MM.1S (cell line): ENCODE measurements around the gene MED15.

ENCODE experiments used
- DNase-seq: peaks from one replicate; pipeline ENCODE4 v3.0.0-alpha.2; 2015
- H2AFZ ChIP-seq: fragments of 300-600 bp; sonication (generic); 2 replicates; pipeline ENCODE4 v1.6.0; 2016; ENCODE audit warnings: antibody characterized with exemption, low read length
- H3F3A ChIP-seq: fragments of 300-600 bp; sonication (generic); 2 replicates; pipeline ENCODE4 v1.6.1; 2016; ENCODE audit warnings: mild to moderate bottlenecking, antibody characterized with exemption, low read length, moderate library complexity, mixed read lengths; ENCODE audit not compliant: insufficient read depth
- H3K27ac ChIP-seq: fragments of 300-600 bp; sonication (generic); 2 replicates; pipeline ENCODE4 v1.5.1; 2016; ENCODE audit warnings: mild to moderate bottlenecking, low read length
- H3K27me3 ChIP-seq: fragments of 300-600 bp; sonication (generic); replicated peaks from 2 replicates; pipeline ENCODE4 v1.6.0; 2016; ENCODE audit warnings: low read length; ENCODE audit not compliant: insufficient read depth
- H3K36me3 ChIP-seq: fragments of 300-600 bp; sonication (generic); replicated peaks from 2 replicates; pipeline ENCODE4 v1.6.1; 2016; ENCODE audit warnings: mild to moderate bottlenecking, low read length, mixed read lengths; ENCODE audit not compliant: insufficient read depth
- H3K4me1 ChIP-seq: fragments of 300-600 bp; sonication (generic); 2 replicates; pipeline ENCODE4 v1.6.1; 2016; ENCODE audit warnings: low read length, mixed read lengths
- H3K4me2 ChIP-seq: fragments of 300-600 bp; sonication (generic); 2 replicates; pipeline ENCODE4 v1.6.0; 2016; ENCODE audit warnings: low read depth, low read length
- H3K4me3 ChIP-seq: fragments of 300-600 bp; sonication (generic); 2 replicates; pipeline ENCODE4 v1.5.1; 2016; ENCODE audit warnings: low read length, mixed read lengths
- H3K79me2 ChIP-seq: fragments of 300-600 bp; sonication (generic); 2 replicates; pipeline ENCODE4 v1.6.1; 2016; ENCODE audit warnings: mixed run types, low read length, mixed read lengths
- H3K9ac ChIP-seq: fragments of 300-600 bp; sonication (generic); 2 replicates; pipeline ENCODE4 v1.6.1; 2016; ENCODE audit warnings: low read length, mixed read lengths
- H3K9me2 ChIP-seq: fragments of 300-600 bp; sonication (generic); replicated peaks from 2 replicates; pipeline ENCODE4 v1.6.1; 2016; ENCODE audit warnings: mild to moderate bottlenecking, low read length, mixed read lengths; ENCODE audit not compliant: insufficient read depth
- H3K9me3 ChIP-seq: fragments of 300-600 bp; sonication (generic); replicated peaks from 2 replicates; pipeline ENCODE4 v1.6.1; 2016; ENCODE audit warnings: mild to moderate bottlenecking, low read length, mixed read lengths; ENCODE audit not compliant: insufficient read depth
- H4K20me1 ChIP-seq: fragments of 300-600 bp; sonication (generic); 2 replicates; pipeline ENCODE4 v1.6.1; 2016; ENCODE audit warnings: mild to moderate bottlenecking, low read length, moderate library complexity, mixed read lengths; ENCODE audit not compliant: insufficient read depth
- EZH2 ChIP-seq: fragments of 300-600 bp; sonication (generic); optimal IDR thresholded peaks from 2 replicates; pipeline ENCODE3; 2017; ENCODE audit warnings: low read depth, mild to moderate bottlenecking, antibody characterized with exemption, low read length, mixed read lengths
- EZH2phosphoT487 ChIP-seq: fragments of 300-600 bp; sonication (generic); IDR thresholded peaks from 2 replicates; pipeline ENCODE4 v1.6.1; 2018; ENCODE audit warnings: antibody characterized with exemption, low read length
- TF ChIP-seq, protein P1 (sequence below): fragments of 300-600 bp; sonication (generic); IDR thresholded peaks from 2 replicates; pipeline ENCODE4 v1.5.1; 2016; ENCODE audit warnings: antibody characterized with exemption, low read length, mixed read lengths

MED15 gene

DNA sequence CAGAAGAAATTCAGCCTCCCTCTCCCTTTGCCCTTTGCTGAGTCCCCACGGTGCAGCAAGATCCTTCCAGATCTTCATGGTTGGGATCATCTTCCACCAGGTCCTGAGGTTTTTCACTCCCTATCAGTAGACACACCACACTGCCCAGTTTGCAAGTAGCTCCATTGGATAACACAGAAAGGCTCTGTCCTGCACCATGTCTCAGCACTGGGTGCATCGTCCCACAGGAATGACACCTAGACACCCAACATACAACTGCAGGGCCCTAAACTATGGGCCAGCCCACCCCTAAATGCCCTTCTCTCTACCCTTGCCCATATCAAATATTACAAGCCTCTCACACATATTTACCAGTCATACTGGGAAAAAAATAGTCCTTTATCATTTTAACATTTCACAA lies 21.2 kb upstream of the MED15 start:
- no peak overlapping the region for H3K9ac ChIP-seq
- H3K9me2 ChIP-seq, result no peaks in the 10 kb centered on the region
- H3K9me3 ChIP-seq, result no peaks in the 10 kb centered on the region
- no peaks in the 10 kb centered on the region for H3K36me3 ChIP-seq
- H3K4me1 ChIP-seq, result no peaks in the 10 kb centered on the region
- DNase-seq, result no peak
- no peak overlapping the region for H3K27ac ChIP-seq
- no peaks in the 10 kb centered on the region for H3F3A ChIP-seq
- TF ChIP-seq EZH2, result no peak
- no peak for TF ChIP-seq EZH2phosphoT487
- TF ChIP-seq, protein P1, sequence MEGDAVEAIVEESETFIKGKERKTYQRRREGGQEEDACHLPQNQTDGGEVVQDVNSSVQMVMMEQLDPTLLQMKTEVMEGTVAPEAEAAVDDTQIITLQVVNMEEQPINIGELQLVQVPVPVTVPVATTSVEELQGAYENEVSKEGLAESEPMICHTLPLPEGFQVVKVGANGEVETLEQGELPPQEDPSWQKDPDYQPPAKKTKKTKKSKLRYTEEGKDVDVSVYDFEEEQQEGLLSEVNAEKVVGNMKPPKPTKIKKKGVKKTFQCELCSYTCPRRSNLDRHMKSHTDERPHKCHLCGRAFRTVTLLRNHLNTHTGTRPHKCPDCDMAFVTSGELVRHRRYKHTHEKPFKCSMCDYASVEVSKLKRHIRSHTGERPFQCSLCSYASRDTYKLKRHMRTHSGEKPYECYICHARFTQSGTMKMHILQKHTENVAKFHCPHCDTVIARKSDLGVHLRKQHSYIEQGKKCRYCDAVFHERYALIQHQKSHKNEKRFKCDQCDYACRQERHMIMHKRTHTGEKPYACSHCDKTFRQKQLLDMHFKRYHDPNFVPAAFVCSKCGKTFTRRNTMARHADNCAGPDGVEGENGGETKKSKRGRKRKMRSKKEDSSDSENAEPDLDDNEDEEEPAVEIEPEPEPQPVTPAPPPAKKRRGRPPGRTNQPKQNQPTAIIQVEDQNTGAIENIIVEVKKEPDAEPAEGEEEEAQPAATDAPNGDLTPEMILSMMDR, result no peak
- no peaks in the 10 kb centered on the region for H3K27me3 ChIP-seq
- no peaks in the 10 kb centered on the region for H4K20me1 ChIP-seq
- no peak overlapping the region for H2AFZ ChIP-seq
- H3K79me2 ChIP-seq, result 0 out of 2 replicates have a peak, but pooled peaks cover 6% of the 10 kb centered on the region
- H3K4me3 ChIP-seq, result no peak overlapping the region
- H3K4me2 ChIP-seq, result no peak overlapping the region

DNA sequence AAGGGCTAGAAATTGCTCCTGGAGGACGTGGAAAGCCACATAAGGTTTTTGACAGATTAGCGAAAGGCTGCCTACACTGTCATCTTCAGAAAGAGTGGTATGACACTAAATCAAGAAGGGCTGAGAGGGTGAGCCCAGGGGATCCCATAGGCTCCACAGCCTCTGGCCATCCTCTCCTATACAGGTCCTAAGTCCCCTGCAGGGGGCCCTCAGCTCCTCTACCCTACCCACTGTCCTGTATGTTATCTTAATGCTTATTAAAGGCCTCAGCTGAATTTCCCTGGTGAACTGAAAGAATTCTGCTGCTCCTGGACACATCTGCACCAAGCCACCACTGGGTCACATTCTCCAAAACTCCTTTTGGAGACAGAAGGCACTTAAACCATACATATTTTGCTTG lies 19.7 kb upstream of the MED15 start:
- no peak overlapping the region for H3K9ac ChIP-seq
- H3K27ac ChIP-seq, result no peak overlapping the region
- no peaks in the 10 kb centered on the region for H4K20me1 ChIP-seq
- TF ChIP-seq, protein P1, result no peak
- no peak for TF ChIP-seq EZH2
- TF ChIP-seq EZH2phosphoT487, result no peak
- H3K4me1 ChIP-seq, result no peaks in the 10 kb centered on the region
- no peaks in the 10 kb centered on the region for H3K27me3 ChIP-seq
- no peaks in the 10 kb centered on the region for H3K9me2 ChIP-seq
- H3K4me3 ChIP-seq, result no peak overlapping the region
- H2AFZ ChIP-seq, result no peak overlapping the region
- no peaks in the 10 kb centered on the region for H3K36me3 ChIP-seq
- H3F3A ChIP-seq, result no peaks in the 10 kb centered on the region
- DNase-seq, result no peak
- no peak overlapping the region for H3K4me2 ChIP-seq
- H3K79me2 ChIP-seq, result peaks cover 16% of the 10 kb centered on the region
- H3K9me3 ChIP-seq, result no peaks in the 10 kb centered on the region

- Histone ChIP-seq H2AFZ (no peak overlapping the region), H3K4me1 (no peaks in the 10 kb centered on the region), H3K9ac (no peak overlapping the region), H3F3A (no peaks in the 10 kb centered on the region), H3K9me3 (no peaks in the 10 kb centered on the region), H3K79me2 (peaks cover 27% of the 10 kb centered on the region), H3K27ac (no peak overlapping the region), H3K4me3 (no peak overlapping the region), H3K4me2 (no peak overlapping the region), H3K9me2 (no peaks in the 10 kb centered on the region), H4K20me1 (no peaks in the 10 kb centered on the region), H3K27me3 (no peaks in the 10 kb centered on the region), H3K36me3 (no peaks in the 10 kb centered on the region)
- DNase-seq, result no peak
- TF ChIP-seq EZH2phosphoT487, result no peak
- TF ChIP-seq, protein P1, result no peak
- TF ChIP-seq EZH2, result no peak
These were observed 18.5 kb upstream of the MED15 start for GRCh38 chr22:20488946-20489345.
